ENCODE data around the gene HNMT.
A peak's percentile ranks its signal among the peaks of the same experiment; 100 is the strongest.
"Not testable (repeated sequence)": the region's sequence is repeated elsewhere in the genome, so short reads cannot be mapped to it uniquely, and the experiment has no call there.

The HNMT gene

DNA sequence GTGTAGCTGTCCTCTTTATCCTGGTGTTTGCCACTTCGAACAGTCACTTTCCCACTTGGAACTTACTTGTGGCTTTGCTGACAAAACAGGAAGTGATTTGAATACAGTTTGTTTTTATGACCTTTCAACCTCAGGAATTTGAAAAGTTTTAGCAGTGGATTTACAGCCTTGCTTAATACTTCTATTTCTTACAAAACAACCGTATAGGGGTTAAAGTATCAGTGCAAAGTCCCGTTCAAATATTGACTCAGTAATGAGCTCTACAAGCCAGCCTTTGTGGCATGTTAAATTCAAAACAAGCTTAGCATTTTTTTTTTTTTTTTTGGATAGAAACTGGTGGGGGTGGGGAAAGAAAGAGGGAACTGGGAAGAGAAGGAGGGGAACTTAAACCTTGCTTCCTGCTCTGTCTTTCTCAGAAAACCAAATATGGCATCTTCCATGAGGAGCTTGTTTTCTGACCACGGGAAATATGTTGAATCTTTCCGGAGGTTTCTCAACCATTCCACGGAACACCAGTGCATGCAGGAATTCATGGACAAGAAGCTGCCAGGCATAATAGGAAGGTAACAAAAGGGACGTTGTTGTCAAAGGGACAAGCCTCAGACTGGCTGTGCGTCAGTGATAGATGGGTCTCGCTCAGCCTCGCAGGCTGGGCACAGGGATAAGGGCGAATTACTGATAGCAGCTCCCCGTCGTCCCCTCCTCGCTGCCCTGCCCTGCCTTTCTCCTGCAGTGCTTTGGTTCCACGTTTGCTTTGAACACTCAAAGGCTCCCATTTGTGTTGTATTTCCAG, at the start of gene HNMT:
TSS of gene HNMT (plus strand) at position 408 of the 793 bp plus-strand sequence. CDS start at position 427, 19 bp downstream.
- no peak for DNase-seq

- peak in 1 of 2 experiments; percentile 4 for DNase-seq
Measured at GRCh38 chr2:137921105-137921880, 43.0 kb upstream of the HNMT start.

GRCh38 chr2:137922171-137922570, 42.1 kb upstream of the HNMT start:
- DNase-seq, result not testable (repeated sequence)

DNA sequence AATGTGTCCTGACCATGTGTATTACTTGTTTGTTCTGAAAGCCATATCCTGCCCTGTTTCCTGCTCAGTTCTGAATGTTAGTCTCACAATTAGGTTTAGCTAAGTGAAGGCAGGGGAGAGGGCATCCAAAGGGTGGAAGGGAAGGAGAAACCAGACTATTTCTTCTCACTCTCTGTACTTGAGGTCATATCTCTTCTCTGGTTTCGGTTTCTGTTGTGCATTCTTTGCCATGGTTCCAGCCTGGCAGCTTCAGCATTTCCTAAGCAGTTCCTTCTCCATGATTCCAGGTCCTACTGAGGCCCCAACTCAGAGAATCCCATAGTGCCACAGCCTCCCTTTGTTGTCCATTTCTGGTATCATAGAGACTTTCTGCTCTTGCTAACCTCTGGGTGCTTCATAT, 40.3 kb upstream of the HNMT start:
- DNase-seq, result no peak

DNA sequence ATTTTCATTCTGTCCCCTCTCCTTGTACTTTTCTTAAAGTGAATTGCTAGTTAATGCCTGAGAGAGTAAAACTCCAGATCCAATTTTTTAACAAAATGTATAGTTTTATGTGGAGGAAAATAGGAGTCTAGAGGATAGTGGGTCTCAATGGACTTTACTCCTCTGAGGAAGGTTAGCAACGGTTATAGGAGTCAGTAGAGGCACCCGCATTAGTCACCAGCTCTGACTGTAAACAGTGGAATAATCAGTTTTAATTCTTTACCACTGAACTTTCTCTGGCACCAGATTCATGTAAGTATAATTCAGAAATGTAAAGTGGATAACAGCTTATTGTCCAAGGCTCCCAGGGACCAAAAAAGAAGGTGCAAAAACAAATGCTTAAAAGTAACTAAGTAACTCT, 38.7 kb upstream of the HNMT start:
- no peak for DNase-seq

GRCh38 chr2:137927846-137928245, 36.4 kb upstream of the HNMT start:
- DNase-seq, result no peak

- DNase-seq, result no peak
Measured at GRCh38 chr2:137928547-137929518, 35.4 kb upstream of the HNMT start.

DNA sequence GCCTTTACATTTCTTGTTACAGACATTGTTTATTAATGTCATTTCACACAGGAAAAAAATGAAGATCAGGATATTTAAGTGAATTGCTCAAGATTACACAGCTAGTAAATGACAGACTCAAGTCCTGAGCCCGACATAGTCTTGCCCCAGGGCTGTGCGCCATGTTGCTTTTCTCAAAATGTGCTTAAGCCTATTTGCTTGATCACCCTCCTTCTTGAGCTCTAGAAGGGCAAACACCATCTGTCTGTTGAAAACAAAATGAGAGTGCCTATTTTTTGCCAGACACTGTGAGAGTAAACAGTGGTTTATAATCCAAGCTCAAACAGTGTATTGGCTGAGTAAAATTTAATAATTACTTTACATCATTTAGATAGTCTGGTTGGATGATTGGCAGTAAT, 34.8 kb upstream of the HNMT start:
- no peak for DNase-seq

DNA sequence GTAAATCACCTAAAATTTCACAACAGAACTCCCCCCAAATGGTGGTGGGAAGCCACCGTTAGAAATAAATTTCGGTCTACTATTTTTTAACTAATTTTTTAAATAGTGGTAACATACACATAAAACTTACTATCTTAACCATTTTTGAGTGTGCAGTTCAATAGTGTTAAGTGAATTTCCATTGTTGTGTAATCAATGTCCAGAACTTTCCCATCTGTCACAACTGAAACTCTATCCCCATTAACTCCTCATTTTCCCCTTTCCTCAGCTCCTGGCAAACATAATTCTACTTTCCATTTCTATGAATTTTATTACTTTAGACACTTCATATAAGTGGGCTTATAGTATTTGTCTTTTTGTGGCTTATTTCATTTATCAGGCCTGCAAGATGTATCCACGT, 34.1 kb upstream of the HNMT start:
- no peak for DNase-seq

DNA sequence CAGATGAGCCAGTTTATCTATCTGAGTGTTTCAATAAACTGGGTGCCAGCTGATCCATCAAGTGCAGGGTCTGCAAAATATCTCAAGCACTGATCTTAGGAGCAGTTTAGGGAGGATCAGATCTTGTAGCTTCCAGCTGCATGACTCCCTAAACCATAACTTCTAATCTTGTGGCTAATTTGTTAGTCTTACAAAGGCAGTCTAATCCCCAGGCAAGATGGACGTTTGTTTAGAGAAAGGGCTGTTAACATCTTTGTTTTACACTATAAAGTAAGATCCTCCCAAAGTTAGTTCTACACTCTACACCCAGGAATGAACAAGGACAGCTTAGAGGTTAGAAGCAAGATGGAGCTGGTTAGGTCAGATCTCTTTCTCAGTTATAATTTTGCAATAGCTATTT, 28.7 kb upstream of the HNMT start:
- DNase-seq, result no peak

DNA sequence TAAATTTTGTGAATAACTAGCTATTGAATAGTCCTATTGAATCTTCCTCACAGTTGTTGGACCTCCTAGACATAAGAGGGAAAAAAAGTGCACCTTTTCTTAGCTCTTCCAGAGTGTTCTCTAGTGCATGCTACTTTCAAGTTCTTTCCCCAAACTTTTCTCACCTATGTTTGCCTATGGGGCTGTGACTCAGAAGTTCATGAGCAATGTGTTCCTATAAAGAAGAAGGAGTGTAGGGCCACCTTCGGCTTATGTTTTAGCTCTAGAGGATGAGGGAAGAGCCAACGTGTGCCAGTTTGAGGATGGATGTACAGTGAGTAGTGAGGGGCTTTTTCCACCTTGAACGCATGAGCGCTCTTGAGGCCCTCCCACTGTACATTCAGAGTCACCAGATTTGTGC, 27.0 kb upstream of the HNMT start:
- DNase-seq, result no peak

GRCh38 chr2:137937778-137938177, 26.5 kb upstream of the HNMT start:
- DNase-seq, result no peak

DNA sequence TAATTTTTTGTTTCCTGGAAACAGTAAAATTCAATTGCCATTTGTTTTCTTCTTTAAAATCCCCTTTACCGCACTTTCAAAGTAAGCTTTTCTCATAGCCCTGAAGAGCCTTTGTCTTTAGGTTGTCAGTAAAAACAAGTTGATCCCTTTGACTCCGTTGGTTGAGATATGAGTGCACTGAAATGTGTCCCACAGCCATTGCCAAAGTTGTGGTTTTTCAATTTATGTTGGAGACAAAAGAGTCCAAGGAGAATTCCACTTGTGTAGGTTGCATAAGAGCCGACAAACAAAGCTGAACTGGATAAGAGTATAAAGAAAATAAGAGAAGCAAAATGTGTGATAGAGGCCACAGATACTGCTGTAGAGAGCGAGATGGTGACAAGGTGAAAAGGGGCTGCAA, 26.1 kb upstream of the HNMT start:
- no peak for DNase-seq

GRCh38 chr2:137939026-137939425, 25.2 kb upstream of the HNMT start:
- DNase-seq, result no peak

DNA sequence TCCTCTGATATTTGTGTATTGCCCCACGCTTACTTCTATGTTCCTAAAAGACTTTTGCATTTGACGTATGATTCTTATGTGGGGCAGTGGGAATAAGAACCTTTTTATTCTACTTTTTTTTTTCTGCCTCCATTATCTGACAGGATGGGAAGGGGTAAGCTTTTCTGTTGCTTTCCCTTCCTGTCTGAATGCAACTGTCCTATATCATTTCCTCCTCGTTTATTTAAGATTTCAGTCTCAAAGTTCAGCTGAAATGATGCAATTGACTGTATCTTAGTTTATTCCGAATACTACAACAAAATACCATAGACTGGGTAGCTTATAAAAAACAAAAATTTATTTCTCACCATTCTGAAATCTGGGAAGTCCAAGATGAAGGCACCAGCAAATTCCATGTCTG, 24.1 kb upstream of the HNMT start:
- no peak for DNase-seq

- DNase-seq, result no peak
Measured at GRCh38 chr2:137942037-137942832, 22.0 kb upstream of the HNMT start.

DNA sequence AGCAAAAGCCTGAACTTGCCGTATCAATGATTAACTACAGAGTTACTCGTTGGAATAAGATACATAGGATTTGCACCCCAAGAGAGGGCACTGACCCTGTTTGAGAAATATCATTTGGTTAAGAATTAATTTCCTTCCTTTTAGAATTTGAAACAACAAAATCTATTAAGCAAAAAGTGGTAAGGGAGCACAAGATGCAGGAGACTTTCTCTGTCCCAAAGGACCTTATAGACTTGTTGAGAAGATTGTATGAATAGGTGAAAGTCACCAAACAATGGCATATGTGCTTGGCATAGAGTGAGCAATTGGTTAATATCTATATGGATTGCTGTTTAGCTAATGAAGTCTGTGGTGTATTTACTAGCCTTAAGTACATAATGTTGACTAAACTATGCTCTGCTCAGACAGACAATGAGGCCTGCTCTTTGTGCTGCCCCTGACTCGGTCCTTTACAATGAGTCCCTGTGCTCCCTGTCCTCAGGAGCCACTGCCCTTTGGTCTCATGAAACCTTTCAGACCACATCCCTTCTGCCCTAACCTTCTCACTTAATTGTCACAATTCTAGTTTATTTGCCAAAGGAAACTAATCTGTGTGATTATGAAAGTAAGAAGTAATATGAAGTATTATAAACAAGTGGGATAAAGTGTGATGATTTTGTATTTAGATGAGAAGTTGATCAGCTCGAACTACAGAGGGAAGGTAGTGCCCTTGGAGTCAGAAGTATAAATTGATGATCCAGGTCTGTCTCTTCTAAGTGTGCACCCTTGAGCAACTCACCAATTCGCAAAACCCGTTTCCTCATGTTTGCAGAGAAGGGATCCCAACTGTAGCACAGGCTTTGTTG, 21.2 kb upstream of the HNMT start:
- DNase-seq, result no peak

- DNase-seq, result no peak
Measured at GRCh38 chr2:137943678-137944347, 20.5 kb upstream of the HNMT start.

DNA sequence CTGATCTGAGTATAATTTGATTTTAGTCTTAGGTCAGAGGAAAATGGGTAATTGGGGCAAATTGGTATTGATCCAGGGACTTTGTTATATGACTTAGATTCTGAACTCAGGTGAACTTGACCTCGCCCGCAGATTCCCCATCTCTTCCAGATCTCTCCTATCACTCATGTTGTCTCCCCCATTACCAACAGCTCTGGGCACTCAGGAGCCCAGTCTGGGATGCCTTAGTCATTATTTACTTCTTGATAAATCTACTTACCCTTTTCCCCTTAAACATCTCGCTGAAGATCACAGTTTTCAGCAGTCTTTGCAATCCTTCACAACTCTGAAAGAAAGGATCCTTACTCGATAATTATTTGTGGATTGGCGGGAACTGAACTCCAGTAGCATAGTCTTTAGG, 19.6 kb upstream of the HNMT start:
- DNase-seq, result no peak

- DNase-seq, result no peak
Measured at GRCh38 chr2:137945229-137945628, 19.0 kb upstream of the HNMT start.

DNA sequence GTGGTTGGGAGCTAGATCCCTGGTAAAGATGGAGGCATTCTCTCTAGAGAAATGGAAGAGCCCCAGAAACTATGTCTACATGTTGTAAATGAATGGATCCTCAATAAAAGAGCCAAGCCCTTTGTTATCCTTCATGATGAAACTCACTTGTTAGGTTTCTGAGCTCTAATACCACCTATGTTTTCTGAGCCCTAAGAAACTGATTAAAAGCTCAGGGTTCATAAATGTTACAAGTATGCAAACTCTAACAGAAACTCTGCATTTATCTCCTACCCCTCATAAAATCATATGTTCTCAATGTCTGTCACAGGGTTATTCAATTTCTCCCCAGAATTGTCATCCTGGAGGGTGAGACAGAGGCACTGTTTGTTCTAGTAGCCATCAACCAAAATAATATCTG, 18.0 kb upstream of the HNMT start:
- DNase-seq, result no peak

Data from AML-193 (cell line).